Measurements from ENCODE around the gene PGA5.
"Not testable (repeated sequence)": the region's sequence is repeated elsewhere in the genome, so short reads cannot be mapped to it uniquely, and the experiment has no call there.

DNA sequence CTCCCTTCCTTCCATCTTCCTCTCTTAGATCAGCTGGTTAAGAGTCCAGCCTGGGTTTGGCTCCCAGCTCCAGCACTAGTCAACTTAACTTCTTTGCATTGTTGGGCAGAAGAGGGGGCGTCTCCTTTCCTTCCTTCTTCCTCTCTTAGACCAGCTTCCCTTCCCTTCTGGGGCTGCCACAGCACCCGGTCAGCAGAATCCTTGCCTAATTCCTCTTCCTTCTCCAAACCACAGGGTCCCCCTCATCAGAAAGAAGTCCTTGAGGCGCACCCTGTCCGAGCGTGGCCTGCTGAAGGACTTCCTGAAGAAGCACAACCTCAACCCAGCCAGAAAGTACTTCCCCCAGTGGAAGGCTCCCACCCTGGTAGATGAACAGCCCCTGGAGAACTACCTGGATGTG lies 37.1 kb upstream of the PGA5 start:
- TF ChIP-seq, protein P1, sequence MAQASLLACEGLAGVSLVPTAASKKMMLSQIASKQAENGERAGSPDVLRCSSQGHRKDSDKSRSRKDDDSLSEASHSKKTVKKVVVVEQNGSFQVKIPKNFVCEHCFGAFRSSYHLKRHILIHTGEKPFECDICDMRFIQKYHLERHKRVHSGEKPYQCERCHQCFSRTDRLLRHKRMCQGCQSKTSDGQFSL (CRISPR knock-in tag; IDR thresholded peaks at IDR 0.05), result not testable (repeated sequence)
- TF ChIP-seq, protein P1 (tag; IDR thresholded peaks at IDR 0.05), result not testable (repeated sequence)
- TF ChIP-seq, protein P2, sequence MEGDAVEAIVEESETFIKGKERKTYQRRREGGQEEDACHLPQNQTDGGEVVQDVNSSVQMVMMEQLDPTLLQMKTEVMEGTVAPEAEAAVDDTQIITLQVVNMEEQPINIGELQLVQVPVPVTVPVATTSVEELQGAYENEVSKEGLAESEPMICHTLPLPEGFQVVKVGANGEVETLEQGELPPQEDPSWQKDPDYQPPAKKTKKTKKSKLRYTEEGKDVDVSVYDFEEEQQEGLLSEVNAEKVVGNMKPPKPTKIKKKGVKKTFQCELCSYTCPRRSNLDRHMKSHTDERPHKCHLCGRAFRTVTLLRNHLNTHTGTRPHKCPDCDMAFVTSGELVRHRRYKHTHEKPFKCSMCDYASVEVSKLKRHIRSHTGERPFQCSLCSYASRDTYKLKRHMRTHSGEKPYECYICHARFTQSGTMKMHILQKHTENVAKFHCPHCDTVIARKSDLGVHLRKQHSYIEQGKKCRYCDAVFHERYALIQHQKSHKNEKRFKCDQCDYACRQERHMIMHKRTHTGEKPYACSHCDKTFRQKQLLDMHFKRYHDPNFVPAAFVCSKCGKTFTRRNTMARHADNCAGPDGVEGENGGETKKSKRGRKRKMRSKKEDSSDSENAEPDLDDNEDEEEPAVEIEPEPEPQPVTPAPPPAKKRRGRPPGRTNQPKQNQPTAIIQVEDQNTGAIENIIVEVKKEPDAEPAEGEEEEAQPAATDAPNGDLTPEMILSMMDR (IDR thresholded peaks at IDR 0.05 in 2 of 3, conservative IDR thresholded peaks at IDR 0.05 in 1 of 3; ENCODE audit: insufficient read depth in 2 of 3, low read depth in 1 of 3, low read length in 3 of 3), result not testable (repeated sequence)
- TF ChIP-seq POLR2A (conservative IDR thresholded peaks at IDR 0.05); CREM (IDR thresholded peaks at IDR 0.05; ENCODE audit: low read depth): not testable (repeated sequence)

Measured in K562 (cell line).